ENCODE data around the gene CDK5RAP3.

DNA sequence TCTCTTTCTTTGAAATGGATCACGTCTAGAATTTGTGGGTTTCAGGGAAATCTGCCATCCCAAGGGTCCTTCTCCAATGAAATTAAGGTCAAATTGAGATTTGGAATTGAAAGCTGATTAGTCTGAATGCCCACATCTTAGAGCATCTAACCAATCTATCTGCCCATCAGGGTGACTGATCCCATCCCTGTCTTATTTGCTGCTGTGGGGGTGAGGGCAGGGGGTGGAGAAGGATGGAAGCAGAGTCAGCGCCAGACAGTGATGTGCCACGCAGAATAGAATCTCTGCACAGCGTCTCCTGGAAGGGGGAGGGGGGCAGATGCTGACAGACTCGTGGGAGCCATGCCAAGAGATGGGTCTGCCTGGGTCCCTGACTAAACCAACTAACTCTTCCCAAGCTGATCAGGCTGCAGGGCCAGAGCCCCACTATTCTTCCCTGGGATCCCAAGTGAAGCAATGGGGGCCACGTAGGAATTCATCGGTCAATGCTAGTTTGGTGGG, 32.1 kb downstream of the CDK5RAP3 start:
- TF ChIP-seq, protein P1, sequence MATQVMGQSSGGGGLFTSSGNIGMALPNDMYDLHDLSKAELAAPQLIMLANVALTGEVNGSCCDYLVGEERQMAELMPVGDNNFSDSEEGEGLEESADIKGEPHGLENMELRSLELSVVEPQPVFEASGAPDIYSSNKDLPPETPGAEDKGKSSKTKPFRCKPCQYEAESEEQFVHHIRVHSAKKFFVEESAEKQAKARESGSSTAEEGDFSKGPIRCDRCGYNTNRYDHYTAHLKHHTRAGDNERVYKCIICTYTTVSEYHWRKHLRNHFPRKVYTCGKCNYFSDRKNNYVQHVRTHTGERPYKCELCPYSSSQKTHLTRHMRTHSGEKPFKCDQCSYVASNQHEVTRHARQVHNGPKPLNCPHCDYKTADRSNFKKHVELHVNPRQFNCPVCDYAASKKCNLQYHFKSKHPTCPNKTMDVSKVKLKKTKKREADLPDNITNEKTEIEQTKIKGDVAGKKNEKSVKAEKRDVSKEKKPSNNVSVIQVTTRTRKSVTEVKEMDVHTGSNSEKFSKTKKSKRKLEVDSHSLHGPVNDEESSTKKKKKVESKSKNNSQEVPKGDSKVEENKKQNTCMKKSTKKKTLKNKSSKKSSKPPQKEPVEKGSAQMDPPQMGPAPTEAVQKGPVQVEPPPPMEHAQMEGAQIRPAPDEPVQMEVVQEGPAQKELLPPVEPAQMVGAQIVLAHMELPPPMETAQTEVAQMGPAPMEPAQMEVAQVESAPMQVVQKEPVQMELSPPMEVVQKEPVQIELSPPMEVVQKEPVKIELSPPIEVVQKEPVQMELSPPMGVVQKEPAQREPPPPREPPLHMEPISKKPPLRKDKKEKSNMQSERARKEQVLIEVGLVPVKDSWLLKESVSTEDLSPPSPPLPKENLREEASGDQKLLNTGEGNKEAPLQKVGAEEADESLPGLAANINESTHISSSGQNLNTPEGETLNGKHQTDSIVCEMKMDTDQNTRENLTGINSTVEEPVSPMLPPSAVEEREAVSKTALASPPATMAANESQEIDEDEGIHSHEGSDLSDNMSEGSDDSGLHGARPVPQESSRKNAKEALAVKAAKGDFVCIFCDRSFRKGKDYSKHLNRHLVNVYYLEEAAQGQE (IDR thresholded peaks at IDR 0.05) = no peak
- TF ChIP-seq, protein P2, sequence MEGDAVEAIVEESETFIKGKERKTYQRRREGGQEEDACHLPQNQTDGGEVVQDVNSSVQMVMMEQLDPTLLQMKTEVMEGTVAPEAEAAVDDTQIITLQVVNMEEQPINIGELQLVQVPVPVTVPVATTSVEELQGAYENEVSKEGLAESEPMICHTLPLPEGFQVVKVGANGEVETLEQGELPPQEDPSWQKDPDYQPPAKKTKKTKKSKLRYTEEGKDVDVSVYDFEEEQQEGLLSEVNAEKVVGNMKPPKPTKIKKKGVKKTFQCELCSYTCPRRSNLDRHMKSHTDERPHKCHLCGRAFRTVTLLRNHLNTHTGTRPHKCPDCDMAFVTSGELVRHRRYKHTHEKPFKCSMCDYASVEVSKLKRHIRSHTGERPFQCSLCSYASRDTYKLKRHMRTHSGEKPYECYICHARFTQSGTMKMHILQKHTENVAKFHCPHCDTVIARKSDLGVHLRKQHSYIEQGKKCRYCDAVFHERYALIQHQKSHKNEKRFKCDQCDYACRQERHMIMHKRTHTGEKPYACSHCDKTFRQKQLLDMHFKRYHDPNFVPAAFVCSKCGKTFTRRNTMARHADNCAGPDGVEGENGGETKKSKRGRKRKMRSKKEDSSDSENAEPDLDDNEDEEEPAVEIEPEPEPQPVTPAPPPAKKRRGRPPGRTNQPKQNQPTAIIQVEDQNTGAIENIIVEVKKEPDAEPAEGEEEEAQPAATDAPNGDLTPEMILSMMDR (IDR thresholded peaks at IDR 0.05) = no peak
- TF ChIP-seq POLR2A (IDR thresholded peaks at IDR 0.05; ENCODE audit: low read length) (no peak), EHMT2 (IDR thresholded peaks at IDR 0.05; ENCODE audit: low read depth) (no peak)
